Loucy (cell line): Measurements from ENCODE around the gene CRACDL.

Source experiments
- H2AFZ ChIP-seq: fragments of 200-600 bp; sonication (generic); 2 replicates; pipeline ENCODE4 v1.6.0; 2016; ENCODE audit warnings: antibody characterized with exemption, mild to moderate bottlenecking, low read length, moderate library complexity
- H3F3A ChIP-seq: fragments of 200-600 bp; 2 replicates; pipeline ENCODE4 v1.6.0; 2016; ENCODE audit warnings: antibody characterized with exemption, low read depth, mild to moderate bottlenecking
- H3K27me3 ChIP-seq: fragments of 200-600 bp; sonication (generic); 2 replicates; pipeline ENCODE4 v1.6.1; 2014; ENCODE audit warnings: low read length, mild to moderate bottlenecking; ENCODE audit not compliant: insufficient read depth, poor library complexity, severe bottlenecking
- H3K36me3 ChIP-seq: fragments of 200-600 bp; sonication (generic); 2 replicates; pipeline ENCODE4 v1.6.1; 2016; ENCODE audit warnings: low read length; ENCODE audit not compliant: insufficient read depth
- H3K4me1 ChIP-seq: fragments of 200-600 bp; sonication (generic); 2 replicates; pipeline ENCODE4 v1.5.1; 2014; ENCODE audit warnings: low read length, mild to moderate bottlenecking; ENCODE audit not compliant: insufficient read depth, poor library complexity, severe bottlenecking
- H3K4me2 ChIP-seq: fragments of 200-600 bp; sonication (generic); 2 replicates; pipeline ENCODE4 v1.6.0; 2014; ENCODE audit warnings: antibody characterized with exemption, low read length, low read depth, mild to moderate bottlenecking; ENCODE audit not compliant: poor library complexity, severe bottlenecking
- H3K4me3 ChIP-seq: fragments of 200-600 bp; sonication (generic); 2 replicates; pipeline ENCODE4 v1.5.1; 2014; ENCODE audit warnings: low read length, mild to moderate bottlenecking, mixed read lengths; ENCODE audit not compliant: poor library complexity, severe bottlenecking
- H3K79me2 ChIP-seq: fragments of 200-600 bp; sonication (generic); 2 replicates; pipeline ENCODE4 v1.6.1; 2014; ENCODE audit warnings: low read length; ENCODE audit not compliant: insufficient read depth
- H3K9ac ChIP-seq: fragments of 200-600 bp; sonication (generic); 2 replicates; pipeline ENCODE4 v1.6.0; 2014; ENCODE audit warnings: mild to moderate bottlenecking, low read depth, low read length, moderate library complexity; ENCODE audit not compliant: poor library complexity, severe bottlenecking
- H3K9me2 ChIP-seq: fragments of 200-600 bp; sonication (generic); replicated peaks from 2 replicates; pipeline ENCODE4 v1.6.1; 2016; ENCODE audit warnings: low read depth, low read length, mixed read lengths
- H3K9me3 ChIP-seq: fragments of 200-600 bp; sonication (generic); 2 replicates; pipeline ENCODE4 v1.6.1; 2014; ENCODE audit warnings: mild to moderate bottlenecking, antibody characterized with exemption, low read length, low read depth; ENCODE audit not compliant: insufficient read depth
- H4K20me1 ChIP-seq: fragments of 200-600 bp; sonication (generic); 2 replicates; pipeline ENCODE4 v1.6.0; 2014; ENCODE audit warnings: antibody characterized with exemption, low read length, mild to moderate bottlenecking; ENCODE audit not compliant: insufficient read depth, poor library complexity, severe bottlenecking
- EZH2phosphoT487 ChIP-seq: fragments of 200-600 bp; IDR thresholded peaks from 2 replicates; pipeline ENCODE4 v1.6.1; 2018; ENCODE audit warnings: antibody characterized with exemption, mild to moderate bottlenecking, moderate library complexity, borderline replicate concordance
- TF ChIP-seq, protein P1 (sequence below): fragments of 200-600 bp; sonication (generic); conservative IDR thresholded peaks from 2 replicates; pipeline ENCODE4 v1.5.1; 2014; ENCODE audit warnings: mild to moderate bottlenecking, antibody characterized with exemption, low read length

CRACDL gene, protein sequence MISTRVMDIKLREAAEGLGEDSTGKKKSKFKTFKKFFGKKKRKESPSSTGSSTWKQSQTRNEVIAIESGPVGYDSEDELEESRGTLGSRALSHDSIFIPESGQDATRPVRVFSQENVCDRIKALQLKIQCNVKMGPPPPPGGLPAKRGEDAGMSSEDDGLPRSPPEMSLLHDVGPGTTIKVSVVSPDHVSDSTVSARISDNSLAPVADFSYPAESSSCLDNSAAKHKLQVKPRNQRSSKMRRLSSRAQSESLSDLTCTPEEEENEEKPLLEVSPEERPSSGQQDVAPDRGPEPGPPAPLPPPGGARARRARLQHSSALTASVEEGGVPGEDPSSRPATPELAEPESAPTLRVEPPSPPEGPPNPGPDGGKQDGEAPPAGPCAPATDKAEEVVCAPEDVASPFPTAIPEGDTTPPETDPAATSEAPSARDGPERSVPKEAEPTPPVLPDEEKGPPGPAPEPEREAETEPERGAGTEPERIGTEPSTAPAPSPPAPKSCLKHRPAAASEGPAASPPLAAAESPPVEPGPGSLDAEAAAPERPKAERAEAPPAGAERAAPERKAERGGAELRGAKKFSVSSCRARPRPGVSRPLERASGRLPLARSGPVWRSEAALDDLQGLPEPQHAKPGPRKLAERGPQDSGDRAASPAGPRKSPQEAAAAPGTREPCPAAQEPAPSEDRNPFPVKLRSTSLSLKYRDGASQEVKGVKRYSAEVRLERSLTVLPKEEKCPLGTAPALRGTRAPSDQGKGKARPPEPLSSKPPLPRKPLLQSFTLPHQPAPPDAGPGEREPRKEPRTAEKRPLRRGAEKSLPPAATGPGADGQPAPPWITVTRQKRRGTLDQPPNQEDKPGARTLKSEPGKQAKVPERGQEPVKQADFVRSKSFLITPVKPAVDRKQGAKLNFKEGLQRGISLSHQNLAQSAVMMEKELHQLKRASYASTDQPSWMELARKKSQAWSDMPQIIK

DNA sequence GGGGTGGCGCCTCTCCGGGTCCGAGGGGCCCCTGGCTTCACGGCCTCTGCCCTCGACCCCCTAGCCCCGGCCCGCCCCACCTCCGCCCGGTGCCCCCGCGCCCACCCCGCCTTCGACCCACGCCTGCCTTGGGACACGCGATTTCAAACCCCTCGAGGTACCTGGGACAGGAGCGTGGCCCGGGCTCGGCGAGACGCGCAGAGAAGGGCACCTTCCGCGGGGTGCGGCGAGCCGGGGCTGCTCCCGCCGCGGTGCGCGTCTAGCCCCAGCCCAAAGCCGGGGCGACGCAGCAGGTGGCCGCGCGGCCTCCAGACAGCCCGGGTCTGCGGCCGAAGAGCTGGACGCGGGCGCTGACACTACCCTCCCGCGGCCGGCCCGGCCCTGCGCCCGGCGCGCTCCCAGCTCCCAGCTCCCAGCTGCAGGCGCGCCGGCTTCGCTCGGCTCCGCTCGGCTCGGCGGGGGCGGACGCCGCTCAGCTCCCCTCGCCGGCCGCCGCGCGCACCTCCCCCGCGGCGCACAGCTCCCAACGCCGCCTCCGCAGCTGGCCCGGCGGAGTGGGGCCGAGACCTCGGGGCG lies at the start of gene CRACDL:
CRACDL (minus strand) TSS at position 449 of the 576 bp plus-strand sequence. CDS start 89,425 bp downstream, outside the sequence.
- H3K79me2 ChIP-seq, result no peaks in the 10 kb centered on the region
- H3K27me3 ChIP-seq, result no peaks in the 10 kb centered on the region
- H4K20me1 ChIP-seq, result no peaks in the 10 kb centered on the region
- no peaks in the 10 kb centered on the region for H3F3A ChIP-seq
- no peaks in the 10 kb centered on the region for H3K36me3 ChIP-seq
- H2AFZ ChIP-seq, result no peak within 1 kb of the TSS
- H3K9me2 ChIP-seq, result no peaks in the 10 kb centered on the region
- H3K9me3 ChIP-seq, result no peaks in the 10 kb centered on the region
- TF ChIP-seq, protein P1, sequence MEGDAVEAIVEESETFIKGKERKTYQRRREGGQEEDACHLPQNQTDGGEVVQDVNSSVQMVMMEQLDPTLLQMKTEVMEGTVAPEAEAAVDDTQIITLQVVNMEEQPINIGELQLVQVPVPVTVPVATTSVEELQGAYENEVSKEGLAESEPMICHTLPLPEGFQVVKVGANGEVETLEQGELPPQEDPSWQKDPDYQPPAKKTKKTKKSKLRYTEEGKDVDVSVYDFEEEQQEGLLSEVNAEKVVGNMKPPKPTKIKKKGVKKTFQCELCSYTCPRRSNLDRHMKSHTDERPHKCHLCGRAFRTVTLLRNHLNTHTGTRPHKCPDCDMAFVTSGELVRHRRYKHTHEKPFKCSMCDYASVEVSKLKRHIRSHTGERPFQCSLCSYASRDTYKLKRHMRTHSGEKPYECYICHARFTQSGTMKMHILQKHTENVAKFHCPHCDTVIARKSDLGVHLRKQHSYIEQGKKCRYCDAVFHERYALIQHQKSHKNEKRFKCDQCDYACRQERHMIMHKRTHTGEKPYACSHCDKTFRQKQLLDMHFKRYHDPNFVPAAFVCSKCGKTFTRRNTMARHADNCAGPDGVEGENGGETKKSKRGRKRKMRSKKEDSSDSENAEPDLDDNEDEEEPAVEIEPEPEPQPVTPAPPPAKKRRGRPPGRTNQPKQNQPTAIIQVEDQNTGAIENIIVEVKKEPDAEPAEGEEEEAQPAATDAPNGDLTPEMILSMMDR, result no peak
- no peak for TF ChIP-seq EZH2phosphoT487
- H3K4me3 ChIP-seq, result no peak within 1 kb of the TSS
- no peak within 1 kb of the TSS for H3K4me2 ChIP-seq
- H3K9ac ChIP-seq, result no peak within 1 kb of the TSS
- no peaks in the 10 kb centered on the region for H3K4me1 ChIP-seq

DNA sequence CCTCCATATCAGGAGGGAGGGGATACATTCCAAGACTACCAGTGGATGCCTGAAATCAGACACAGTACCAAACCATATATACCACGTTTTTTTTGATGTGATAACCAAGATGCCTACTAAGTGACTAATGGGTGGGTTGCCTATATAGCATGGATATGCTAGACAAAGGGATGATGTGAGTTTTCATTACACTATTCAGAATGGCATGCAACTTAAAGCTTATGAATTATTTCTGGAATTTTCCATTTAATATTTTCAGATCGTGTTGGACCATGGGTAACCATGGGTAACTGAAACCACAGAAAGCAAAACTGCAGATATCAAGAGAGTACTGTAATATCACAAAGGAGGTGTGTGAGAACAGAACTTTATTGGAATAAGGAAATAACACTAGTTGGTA lies 39.6 kb upstream of the CRACDL start:
- Histone ChIP-seq H2AFZ (no peak overlapping the region), H3K79me2 (no peaks in the 10 kb centered on the region), H3F3A (no peaks in the 10 kb centered on the region), H3K9ac (no peak overlapping the region), H3K27me3 (no peaks in the 10 kb centered on the region), H3K9me3 (peaks cover 14% of the 10 kb centered on the region; the same call in 1 of the 2 replicates), H3K4me3 (no peak overlapping the region), H3K4me2 (no peak overlapping the region), H3K36me3 (no peaks in the 10 kb centered on the region), H4K20me1 (no peaks in the 10 kb centered on the region), H3K4me1 (no peaks in the 10 kb centered on the region), H3K9me2 (0 out of 2 replicates have a peak, but pooled peaks cover 4% of the 10 kb centered on the region)
- no peak for TF ChIP-seq EZH2phosphoT487
- TF ChIP-seq, protein P1, result no peak

GRCh38 chr2:98972582-98973167 lies 36.6 kb upstream of the CRACDL start:
- H2AFZ ChIP-seq, result no peak overlapping the region

More at GRCh38 chr2:98972582-98973167, 36.6 kb upstream of the CRACDL start:
- H3K4me3 ChIP-seq, result no peak overlapping the region
- H4K20me1 ChIP-seq, result no peaks in the 10 kb centered on the region
- no peak for TF ChIP-seq EZH2phosphoT487
- TF ChIP-seq, protein P1, result no peak
- H3K9me3 ChIP-seq, result peaks cover 14% of the 10 kb centered on the region; the same call in 1 of the 2 replicates
- H3K27me3 ChIP-seq, result no peaks in the 10 kb centered on the region
- H3K9ac ChIP-seq, result no peak overlapping the region
- no peaks in the 10 kb centered on the region for H3K4me1 ChIP-seq
- no peaks in the 10 kb centered on the region for H3K79me2 ChIP-seq
- H3K36me3 ChIP-seq, result no peaks in the 10 kb centered on the region
- H3K4me2 ChIP-seq, result no peak overlapping the region
- H3F3A ChIP-seq, result no peaks in the 10 kb centered on the region
- 0 out of 2 replicates have a peak, but pooled peaks cover 4% of the 10 kb centered on the region for H3K9me2 ChIP-seq
